ENCODE results near the gene BPIFB6.

The BPIFB6 gene

DNA sequence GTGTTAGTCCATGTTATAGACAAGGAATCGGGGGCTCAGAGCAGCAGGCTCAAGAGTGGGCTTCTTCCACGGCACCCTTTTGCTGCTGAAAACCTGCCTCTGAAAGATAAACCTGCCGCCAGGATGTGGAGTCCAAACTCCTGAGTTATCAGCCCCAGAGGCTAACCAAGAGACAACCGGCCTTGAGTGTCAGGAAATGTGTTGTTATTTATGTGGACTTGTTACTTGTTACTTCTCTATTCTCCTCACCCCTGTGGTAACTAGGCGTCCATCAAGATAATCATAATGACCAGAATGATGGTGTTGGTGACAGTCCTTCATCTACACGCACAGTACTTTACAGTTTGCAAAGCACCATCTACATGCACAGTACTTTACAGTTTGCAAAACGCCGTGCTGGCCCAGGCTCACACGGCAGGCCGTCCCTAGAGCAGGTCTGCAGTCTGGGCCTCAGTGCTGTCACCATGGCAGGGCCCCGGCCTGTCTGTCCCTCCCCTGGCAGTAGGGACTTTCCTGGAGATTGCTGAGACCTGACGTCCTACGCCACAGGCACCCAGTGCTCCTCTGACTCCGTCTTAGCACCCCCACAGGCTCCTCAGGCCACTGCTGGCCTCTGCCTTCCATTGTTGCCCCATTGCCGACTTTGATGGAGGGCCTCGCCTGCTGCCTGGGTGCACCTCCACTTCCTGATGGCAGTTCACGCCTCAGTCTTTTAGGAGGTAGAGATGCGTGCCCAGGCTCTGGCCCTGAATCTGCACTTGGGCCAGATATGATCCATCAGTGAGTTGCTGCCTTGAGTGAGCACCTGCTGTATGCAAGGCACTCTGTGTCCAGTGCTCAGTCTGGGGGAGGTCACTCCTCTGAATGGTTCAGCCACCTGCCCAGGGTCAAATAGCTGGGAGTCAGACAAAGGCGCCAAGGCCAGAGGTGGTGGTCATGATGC lies 38.9 kb downstream of the BPIFB6 start:
- H3K36me3 ChIP-seq: no peaks in the 10 kb centered on the region
- no peak overlapping the region for H3K27ac ChIP-seq
- H3K27me3 ChIP-seq (ENCODE audit: insufficient read depth, low read depth, severe bottlenecking): no peaks in the 10 kb centered on the region
- H3K4me3 ChIP-seq (ENCODE audit: low read depth, low read length): no peak overlapping the region
- H3K9me3 ChIP-seq (ENCODE audit: severe bottlenecking): no peaks in the 10 kb centered on the region
- TF ChIP-seq, protein P1, sequence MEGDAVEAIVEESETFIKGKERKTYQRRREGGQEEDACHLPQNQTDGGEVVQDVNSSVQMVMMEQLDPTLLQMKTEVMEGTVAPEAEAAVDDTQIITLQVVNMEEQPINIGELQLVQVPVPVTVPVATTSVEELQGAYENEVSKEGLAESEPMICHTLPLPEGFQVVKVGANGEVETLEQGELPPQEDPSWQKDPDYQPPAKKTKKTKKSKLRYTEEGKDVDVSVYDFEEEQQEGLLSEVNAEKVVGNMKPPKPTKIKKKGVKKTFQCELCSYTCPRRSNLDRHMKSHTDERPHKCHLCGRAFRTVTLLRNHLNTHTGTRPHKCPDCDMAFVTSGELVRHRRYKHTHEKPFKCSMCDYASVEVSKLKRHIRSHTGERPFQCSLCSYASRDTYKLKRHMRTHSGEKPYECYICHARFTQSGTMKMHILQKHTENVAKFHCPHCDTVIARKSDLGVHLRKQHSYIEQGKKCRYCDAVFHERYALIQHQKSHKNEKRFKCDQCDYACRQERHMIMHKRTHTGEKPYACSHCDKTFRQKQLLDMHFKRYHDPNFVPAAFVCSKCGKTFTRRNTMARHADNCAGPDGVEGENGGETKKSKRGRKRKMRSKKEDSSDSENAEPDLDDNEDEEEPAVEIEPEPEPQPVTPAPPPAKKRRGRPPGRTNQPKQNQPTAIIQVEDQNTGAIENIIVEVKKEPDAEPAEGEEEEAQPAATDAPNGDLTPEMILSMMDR (IDR thresholded peaks at IDR 0.05; ENCODE audit: low read depth, low read length): no peak
- DNase-seq: no peak

DNA sequence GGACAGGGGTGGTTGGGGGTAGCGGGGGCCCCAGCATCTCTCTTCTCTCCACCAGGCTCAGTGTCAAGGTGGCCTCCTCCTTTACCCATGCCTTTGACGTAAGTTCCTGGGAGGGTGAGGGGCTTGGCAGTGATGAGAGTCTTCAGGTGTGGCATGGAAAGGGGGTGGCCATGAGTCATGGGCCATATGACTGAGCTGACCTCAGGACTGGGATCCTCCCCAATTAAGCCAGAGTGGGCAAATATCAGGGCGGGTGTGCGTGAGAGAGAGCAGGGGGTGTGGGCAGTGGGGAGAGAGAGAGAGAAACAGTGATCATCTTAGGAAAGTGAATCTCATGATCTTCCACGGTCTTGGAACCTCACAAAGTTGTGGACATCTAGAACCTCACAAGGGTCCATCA lies 39.8 kb downstream of the BPIFB6 start:
- no peaks in the 10 kb centered on the region for H3K27me3 ChIP-seq (ENCODE audit: insufficient read depth, low read depth, severe bottlenecking)
- H3K9me3 ChIP-seq (ENCODE audit: severe bottlenecking): no peaks in the 10 kb centered on the region
- H3K27ac ChIP-seq: no peak overlapping the region
- no peaks in the 10 kb centered on the region for H3K36me3 ChIP-seq
- DNase-seq: no peak
- TF ChIP-seq, protein P1 (IDR thresholded peaks at IDR 0.05; ENCODE audit: low read depth, low read length): no peak
- H3K4me3 ChIP-seq (ENCODE audit: low read depth, low read length): no peak overlapping the region

DNA sequence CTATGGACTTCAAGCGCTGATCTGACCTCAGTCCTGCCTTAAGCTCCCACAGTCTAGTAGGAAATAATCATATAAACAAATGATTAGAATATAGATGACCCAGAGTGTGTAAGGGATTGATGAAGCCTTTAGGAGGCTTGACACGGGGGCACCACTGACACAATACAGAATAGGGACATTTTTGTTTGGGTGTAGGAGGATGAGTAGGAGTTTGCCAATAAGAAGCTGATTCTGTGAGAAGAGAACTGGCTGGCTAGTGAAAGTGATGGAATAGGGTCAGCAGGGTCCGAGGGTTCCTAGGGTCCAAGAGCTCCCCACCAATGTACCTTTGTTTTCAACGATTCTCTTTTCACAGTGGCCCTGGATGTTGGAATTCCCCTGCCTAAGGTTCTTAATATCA lies 40.9 kb downstream of the BPIFB6 start:
- H3K27me3 ChIP-seq (ENCODE audit: insufficient read depth, low read depth, severe bottlenecking): no peaks in the 10 kb centered on the region
- no peaks in the 10 kb centered on the region for H3K36me3 ChIP-seq
- no peak overlapping the region for H3K27ac ChIP-seq
- H3K4me3 ChIP-seq (ENCODE audit: low read depth, low read length): no peak overlapping the region
- H3K9me3 ChIP-seq (ENCODE audit: severe bottlenecking): no peaks in the 10 kb centered on the region
- DNase-seq: no peak
- TF ChIP-seq, protein P1 (IDR thresholded peaks at IDR 0.05; ENCODE audit: low read depth, low read length): no peak

DNA sequence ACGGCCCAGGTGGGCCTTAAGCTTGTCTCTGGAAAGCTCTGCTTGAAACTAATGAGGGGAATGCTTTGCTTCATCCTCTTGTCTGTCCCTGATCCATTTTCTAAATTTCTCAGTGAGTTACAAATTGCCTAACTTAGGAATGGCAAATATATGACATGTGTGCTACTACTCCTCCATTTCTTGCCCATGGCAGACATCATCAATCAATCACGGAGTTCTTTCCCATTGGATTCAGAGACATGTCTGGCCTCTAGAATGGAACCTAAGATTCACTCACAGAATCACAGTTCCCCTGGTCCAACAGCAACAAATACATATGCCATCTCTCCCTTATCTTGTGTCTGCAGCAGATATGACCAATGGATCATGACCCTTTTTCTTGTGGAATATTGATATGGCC lies 41.4 kb downstream of the BPIFB6 start:
- DNase-seq: no peak
- Histone ChIP-seq H3K9me3 (ENCODE audit: severe bottlenecking) (no peaks in the 10 kb centered on the region), H3K4me3 (ENCODE audit: low read depth, low read length) (no peak overlapping the region), H3K36me3 (no peaks in the 10 kb centered on the region), H3K27me3 (ENCODE audit: insufficient read depth, low read depth, severe bottlenecking) (no peaks in the 10 kb centered on the region), H3K27ac (no peak overlapping the region)
- TF ChIP-seq, protein P1 (IDR thresholded peaks at IDR 0.05; ENCODE audit: low read depth, low read length): no peak

DNA sequence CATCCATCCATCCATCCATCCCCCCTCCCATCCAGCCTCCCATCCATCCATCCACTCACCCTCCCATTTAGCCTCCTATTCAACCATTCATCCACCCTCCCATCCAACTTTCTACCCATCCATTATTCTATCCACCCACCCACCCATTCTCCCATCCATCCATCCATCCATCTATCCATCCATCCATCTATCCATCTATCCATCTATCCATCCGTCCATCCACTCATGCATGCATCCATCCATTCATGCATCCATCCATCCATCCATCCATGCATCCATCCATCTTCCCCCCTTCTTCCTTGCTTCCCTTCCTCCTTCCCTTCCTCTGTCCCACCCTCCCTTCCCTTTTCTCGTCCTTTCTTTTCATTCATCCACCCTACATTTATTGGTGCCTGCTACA lies 43.2 kb downstream of the BPIFB6 start:
- Histone ChIP-seq H3K27ac (no peak overlapping the region), H3K9me3 (ENCODE audit: severe bottlenecking) (no peaks in the 10 kb centered on the region), H3K27me3 (ENCODE audit: insufficient read depth, low read depth, severe bottlenecking) (no peaks in the 10 kb centered on the region), H3K4me3 (ENCODE audit: low read depth, low read length) (no peak overlapping the region), H3K36me3 (no peaks in the 10 kb centered on the region)
- no peak for DNase-seq
- TF ChIP-seq, protein P1 (IDR thresholded peaks at IDR 0.05; ENCODE audit: low read depth, low read length): no peak

Data from WERI-Rb-1 (cell line).